A172 (cell line): ENCODE measurements around the gene SCN4B. TPM values are rescaled to one million over a fixed set of nuclear protein-coding genes. Genes with fewer than 3 reads are reported as not detected.

Experiments
- DNase-seq: peaks from one replicate; pipeline ENCODE4 v3.0.0-alpha.2; 2015; ENCODE audit warnings: low spot score
- total RNA-seq: library from RNA; depleted of rRNA; stranded (reverse); fragments of >200 nt; shearing (Covaris generic); gene quantifications from 2 replicates; pipeline ENCODE4 v1.2.3, GENCODE V29; 2014

SCN4B gene
- total RNA-seq, 1 experiment from 2014 or later: 0.84 TPM

GRCh38 chr11:118174006-118174567, 21.5 kb upstream of the SCN4B start:
- no peak for DNase-seq

DNA sequence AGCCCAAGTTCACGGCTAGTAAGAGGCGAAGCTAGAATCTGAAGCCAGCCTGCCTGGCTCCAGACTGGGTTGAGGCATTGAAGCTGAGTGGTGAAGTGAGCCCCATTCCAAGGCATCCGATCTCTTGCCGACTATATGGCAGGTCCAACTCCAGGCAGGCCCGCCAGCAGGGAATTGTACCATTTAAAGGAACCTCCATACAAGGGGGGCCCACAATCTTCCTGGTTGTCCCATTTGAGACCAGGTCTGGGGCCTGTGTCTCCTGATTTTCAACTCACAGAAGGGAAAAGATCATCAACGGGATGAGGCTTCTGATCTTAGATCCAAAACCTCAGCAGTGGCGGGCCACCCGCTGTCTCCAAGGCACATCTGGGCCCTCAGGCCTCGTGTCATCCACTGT, 19.7 kb upstream of the SCN4B start:
- DNase-seq: no peak

DNA sequence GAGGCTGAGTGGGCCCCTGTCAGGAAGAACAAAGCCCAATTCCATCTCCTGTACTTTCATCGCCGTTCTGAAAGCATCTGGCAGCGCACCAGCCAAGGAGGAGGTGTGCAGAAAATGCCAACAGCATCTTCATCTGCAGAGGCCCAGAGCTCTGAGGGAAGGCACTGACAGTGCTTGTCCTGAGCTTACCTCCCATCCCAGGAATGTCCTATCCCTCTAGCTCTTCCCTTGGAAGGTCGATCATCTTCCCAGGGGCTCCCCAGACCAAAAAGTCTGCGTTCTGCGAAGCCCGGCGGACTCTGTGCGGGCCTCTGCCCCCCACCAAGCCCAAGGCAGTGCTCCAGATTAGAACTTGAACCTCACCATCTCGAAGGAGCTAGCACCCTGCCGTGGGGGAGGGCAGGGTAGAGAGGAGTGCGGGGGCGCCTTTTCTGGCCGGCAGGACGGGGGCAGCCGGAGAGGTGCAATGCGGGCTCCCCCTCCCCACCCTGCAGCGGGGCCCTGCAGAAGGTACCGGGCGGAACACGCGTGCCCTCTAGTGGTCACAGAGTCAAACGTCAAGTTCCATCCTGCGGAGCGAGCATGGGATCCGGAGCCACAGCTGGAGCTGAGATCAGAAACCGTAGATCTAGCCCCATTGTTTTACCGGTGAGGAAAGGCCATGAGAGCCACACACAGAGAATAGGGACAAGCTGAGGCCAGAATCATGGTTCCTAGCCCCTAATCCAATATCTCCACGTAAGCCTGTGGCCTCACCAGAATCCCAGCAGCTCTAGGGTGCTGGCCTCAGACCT, 18.8 kb upstream of the SCN4B start:
- DNase-seq: peak; percentile 2

DNA sequence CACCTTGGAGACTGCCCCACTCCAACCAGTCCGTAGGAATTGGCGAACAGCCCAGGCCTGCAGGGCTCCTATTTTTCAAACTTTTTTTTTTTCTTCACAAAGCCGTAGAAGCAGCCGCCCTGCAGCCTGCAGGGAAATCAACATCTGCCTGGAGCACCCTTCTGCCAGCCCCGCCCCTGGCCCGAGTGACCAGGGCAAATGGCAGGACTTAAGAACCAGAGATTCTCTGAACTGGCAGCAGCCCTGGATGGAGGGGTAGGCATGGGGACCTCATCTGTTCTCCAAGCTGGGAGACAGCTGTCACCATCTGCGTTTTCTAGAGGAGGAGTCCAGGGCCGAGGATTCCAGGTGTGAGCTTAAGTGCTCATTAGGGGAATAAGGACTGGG, 18.3 kb upstream of the SCN4B start:
- DNase-seq: no peak

- DNase-seq: no peak
These were observed 17.6 kb upstream of the SCN4B start for GRCh38 chr11:118170231-118170630.

DNA sequence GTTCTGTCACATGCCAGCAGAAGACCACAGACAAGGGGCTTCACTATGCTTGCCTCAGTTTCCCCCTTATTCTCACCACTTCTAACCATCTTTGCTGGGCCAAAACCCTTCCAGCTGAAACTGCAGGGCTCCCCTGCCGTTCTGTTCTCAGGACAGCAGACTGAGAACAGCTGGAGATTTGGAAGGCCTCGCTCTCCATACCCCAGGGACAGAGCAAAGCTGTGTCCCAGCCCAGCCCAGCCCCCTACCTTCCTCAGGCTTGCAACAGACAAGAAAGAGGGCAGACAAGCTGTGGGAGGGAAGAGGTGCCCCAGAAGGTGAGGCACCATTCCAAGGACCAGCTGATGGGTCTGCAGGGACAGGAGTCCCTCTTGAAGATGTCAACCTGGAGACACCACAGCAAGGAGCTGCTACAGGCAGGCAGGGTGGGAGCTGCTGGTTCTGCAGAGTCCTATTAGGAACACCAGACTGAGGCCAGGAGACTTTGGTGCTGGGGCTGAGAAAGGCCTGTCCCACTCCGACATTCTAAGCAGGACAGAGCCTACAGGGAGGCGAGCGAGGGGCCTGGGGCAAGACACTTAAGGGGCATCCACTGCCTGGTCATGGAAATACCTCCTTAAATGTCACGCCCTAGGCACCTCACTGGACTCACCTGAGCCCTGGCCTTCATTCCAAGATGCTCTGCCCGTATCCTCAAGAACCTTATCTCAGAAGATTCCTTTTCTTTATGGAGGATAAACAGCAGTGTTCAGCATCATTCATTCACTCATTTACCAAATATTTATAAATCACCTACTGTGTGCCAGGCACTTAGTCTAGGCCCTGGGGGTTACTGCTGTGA, 16.9 kb upstream of the SCN4B start:
- no peak for DNase-seq

DNA sequence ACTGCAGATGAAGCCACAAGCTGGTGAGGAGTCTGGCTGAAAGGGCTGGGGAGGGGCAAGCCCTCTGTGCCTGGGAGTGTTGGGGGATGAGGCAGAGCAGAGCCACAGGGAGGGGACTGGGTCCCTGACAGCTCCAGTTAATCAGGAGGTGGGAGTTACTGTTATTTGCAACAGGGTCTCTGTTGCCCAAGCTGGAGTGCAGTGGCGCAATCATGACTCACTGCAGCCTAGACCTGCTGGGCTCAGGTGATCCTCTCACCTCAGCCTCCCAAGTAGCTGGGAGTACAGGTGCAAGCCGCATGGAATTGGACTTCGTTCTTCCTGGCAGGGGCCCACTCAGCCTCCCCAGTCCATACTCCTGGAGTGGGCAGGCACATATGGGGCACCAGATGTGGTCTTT, 16.1 kb upstream of the SCN4B start:
- no peak for DNase-seq

DNA sequence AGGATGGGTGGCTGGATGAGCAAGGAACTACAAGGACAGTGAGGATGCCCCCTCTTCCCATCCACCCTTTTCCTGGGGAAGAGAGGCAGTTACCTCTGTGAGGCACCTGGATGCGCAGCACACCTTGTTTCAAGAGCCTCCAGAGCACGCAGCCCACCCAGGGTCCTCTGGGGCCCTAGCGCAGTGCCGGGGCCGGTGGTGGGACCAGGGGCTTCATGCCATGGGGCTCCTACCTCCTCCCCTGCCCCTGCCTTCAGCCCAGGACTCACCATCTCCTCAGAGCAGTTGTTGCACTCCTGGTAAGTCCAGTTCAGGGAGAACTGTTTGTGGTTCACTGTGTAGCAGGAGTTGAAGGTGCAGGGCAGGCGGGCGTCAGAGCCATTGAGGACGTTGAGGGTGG, 15.7 kb upstream of the SCN4B start:
- no peak for DNase-seq

DNA sequence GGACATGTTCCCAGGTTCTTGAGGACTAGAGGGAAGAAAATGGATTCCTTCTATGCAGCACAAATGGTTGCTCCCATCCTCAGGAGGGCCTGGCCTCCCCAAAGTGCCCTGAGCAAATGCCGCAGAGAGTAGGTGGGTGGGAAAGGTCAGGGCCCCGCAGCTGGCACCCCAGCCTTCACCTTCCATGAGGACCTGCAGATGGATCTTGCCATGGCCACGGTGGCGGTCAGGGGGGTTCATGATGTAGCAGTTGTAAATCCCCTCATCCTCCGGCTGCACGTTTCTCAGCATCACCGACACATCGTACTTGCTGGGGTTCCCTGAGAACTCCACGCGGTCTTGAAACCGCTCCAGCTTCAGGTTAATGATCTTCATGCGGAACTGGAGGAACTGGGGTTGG, 15.3 kb upstream of the SCN4B start:
- DNase-seq: no peak

DNA sequence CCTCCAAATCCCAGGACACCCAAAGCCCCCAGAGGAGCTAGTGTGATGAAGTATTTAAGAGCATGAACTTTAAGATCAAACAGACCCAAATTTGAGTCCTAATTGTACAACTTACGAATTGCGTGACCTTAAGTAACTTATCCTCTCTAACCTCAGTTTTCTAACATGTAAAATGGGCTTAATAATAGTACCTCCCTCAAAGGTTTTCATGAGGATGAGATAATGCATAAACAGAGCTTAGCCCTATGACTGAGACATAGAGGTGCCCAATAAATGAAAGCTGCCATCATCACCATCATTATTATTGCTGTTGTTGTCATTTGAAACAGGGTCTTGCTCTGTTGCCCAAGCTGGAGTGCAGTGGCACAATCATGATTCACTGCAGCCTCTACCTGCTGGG, 14.6 kb upstream of the SCN4B start:
- no peak for DNase-seq

GRCh38 chr11:118166641-118167040, 14.0 kb upstream of the SCN4B start:
- DNase-seq: no peak

GRCh38 chr11:118164885-118165284, 12.3 kb upstream of the SCN4B start:
- DNase-seq: no peak

DNA sequence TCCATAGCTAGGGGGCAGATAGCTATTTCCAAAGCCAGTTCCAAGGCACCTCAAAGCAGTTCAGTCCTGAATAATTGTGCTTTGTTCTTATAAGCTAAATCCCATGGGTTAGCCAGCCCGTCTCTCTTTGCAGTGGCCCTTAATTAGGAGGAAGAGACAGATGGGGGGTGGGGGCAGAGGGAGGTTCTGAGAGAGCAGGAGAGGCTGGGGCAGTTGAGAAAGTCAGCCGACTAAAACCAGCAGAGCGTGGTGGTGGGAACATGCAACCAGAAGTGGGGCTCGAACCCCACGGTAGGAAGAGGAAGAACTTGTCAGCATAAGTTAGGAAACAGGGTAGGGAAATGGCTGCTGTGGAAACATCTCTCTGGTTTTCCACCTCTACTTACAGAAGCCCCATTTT, 10.9 kb upstream of the SCN4B start:
- DNase-seq: no peak

- DNase-seq: no peak
These were observed 10.2 kb upstream of the SCN4B start for GRCh38 chr11:118162846-118163245.

DNA sequence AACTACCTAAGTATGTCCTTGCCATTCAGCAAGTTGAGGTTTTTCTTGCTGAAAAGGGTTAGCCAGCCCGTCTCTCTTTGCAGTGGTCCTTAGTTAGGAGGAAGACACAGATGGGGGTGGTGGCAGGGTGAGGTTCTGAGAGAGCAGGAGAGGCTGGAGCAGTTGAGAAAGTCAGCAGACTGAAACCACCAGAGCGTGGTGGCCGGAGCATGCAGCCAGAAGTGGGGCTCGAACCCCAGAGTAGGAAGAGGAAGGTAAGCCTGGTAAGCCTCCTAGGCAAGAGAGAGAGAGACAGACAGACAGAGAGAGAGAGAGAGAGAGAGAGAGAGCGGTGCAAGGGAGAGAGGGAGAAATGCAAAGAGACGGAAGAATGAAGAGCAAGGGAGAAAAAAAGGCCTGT, 9.2 kb upstream of the SCN4B start:
- no peak for DNase-seq

DNA sequence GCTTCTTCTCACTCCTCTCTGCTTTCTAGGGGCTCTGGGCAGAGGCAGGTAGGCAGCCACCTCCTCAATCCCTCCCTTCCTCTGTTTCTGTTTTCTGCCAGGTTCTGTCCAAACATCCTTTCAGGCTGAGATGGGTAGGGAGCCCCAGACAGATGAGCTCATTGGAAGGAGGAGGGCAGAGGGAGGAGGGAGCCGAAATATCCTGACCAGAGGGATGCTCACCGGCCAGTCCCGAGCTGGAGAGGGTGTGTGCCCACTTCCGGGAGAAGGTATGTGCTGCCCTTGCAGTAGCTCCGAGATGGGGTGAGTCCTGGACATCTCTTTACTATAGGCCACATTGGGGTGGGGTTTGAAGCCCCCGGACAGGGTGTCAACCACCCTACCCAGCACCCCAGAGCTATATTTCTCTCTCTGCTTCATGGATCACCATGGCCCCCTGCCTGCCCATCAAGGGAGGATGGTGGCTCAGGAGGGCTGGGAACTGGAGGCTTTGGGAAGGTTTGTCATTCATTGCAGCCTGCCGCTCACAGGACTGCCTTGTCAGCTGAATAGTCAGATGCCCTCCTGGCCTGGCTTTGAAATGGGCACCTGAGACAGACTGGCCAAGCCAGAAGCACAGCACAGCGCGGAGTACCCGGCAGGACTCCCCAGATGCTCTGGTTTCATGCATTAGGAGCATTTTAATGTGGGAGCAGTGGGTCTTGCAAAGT, 4.7 kb upstream of the SCN4B start:
- DNase-seq: no peak

DNA sequence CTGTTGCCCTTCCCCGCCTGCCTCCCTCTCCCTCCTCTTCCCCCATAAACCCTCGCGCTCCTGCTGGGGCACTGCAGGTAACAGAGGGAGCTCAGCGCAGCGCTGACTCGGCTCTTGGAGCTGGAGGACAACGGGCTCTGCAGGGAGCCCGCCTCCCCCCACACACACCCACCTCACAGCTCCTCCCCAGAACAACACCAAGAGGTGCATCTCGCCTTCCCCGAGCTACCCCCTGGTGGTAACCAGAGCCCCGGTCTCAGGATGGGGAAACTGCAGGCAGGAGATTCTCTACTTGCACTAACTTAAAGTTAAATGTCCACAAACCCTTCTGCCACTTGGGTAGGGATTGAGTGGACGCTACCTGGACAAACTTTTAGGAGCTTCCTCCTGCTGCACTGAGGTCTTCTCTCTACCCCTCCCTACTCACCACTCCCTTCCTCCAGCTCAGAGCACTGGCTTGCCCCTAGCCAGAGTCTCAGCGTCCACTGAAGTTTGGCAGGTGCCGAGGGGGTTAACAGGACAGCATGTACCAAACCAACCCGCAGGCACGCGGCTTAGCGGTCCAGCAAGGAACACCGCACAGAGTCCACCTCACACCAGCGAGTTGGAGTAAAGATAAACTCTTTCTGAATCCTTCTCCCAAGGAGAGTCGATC, 4.0 kb upstream of the SCN4B start:
- no peak for DNase-seq

GRCh38 chr11:118155776-118156530, 3.3 kb upstream of the SCN4B start:
- no peak for DNase-seq

DNA sequence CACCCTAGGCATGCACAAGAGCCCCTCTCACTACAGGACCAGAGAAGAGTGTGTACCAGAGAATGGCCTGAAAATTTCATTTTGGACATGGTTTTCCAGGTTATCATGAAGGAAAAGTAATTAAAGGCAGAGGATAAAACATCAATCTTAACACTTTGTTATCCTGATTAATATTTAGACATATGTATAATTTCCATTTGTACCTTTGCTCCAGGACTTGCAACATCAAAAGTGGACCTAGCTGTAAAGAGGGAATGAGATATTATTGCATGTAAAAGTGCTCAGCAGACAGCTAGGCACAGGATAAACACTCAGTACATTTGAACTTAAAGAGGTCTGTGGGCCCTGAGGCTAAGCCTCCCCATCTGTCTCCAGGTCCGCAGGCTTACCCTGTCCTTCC, 2.0 kb upstream of the SCN4B start:
- no peak for DNase-seq

DNA sequence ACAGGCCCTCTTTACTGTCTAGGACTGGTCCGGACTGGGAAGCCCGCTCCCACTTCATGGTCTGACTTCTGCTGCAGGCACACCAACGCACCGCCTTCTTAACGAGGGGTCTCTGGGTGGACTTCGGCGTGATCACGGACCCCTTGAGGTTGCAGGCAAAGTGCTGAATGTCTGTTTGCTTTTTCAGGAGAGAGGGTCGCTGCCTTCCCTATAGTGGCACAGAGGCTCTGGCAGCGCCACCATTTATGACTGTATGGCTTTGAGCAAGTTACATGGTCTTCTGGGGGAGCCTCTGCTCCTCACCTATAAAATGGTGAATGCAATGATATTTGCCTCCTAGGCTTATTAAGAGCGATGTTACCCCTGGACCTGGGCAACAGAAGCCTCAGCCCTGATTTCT, 1.4 kb upstream of the SCN4B start:
- DNase-seq: no peak

GRCh38 chr11:118153516-118153915, 893 bp upstream of the SCN4B start:
- DNase-seq: no peak
